22Rv1 (cell line): ENCODE results near the gene ALX3.
A peak's percentile ranks its signal among the peaks of the same experiment; 100 is the strongest.

Source experiments
- H3K27ac ChIP-seq: fragments of 450-650 bp; 2 replicates; pipeline ENCODE4 v1.5.1; 2017
- ZFX ChIP-seq: fragments of 450-650 bp; IDR thresholded peaks from 2 replicates; pipeline ENCODE4 v1.6.1; 2017; ENCODE audit warnings: antibody characterized with exemption, borderline replicate concordance
- TF ChIP-seq, protein P1 (sequence below): fragments of 450-650 bp; IDR thresholded peaks from 2 replicates; pipeline ENCODE4 v1.5.1; 2017; ENCODE audit warnings: mild to moderate bottlenecking

Gene ALX3

DNA sequence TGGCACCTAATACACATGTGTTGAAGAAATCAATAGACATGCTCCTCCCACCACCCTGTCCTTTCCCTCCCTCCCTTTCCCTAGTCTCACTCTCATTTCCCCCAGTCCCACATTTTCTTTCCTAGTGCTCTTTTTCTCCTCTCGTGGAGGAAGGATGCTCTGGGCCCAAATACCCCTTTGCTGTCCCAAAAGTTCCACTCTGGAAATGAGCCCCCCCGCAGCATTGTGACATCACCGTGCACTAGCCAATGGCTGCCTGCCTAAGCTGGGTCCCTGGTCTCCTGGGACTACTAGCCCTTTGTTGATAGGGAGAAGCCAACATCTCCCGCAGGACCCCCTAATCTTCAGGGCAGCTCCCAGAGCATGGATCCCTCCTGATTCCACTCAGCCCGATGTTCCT, 41.7 kb upstream of the ALX3 start, which contains the start of gene UBL4B:
Gene UBL4B, plus strand, starts transcription at position 301 of the 400 bp plus-strand sequence. Its CDS starts 92 bp downstream, at position 393.
- no peak for TF ChIP-seq ZFX
- TF ChIP-seq, protein P1, sequence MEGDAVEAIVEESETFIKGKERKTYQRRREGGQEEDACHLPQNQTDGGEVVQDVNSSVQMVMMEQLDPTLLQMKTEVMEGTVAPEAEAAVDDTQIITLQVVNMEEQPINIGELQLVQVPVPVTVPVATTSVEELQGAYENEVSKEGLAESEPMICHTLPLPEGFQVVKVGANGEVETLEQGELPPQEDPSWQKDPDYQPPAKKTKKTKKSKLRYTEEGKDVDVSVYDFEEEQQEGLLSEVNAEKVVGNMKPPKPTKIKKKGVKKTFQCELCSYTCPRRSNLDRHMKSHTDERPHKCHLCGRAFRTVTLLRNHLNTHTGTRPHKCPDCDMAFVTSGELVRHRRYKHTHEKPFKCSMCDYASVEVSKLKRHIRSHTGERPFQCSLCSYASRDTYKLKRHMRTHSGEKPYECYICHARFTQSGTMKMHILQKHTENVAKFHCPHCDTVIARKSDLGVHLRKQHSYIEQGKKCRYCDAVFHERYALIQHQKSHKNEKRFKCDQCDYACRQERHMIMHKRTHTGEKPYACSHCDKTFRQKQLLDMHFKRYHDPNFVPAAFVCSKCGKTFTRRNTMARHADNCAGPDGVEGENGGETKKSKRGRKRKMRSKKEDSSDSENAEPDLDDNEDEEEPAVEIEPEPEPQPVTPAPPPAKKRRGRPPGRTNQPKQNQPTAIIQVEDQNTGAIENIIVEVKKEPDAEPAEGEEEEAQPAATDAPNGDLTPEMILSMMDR, result no peak
- H3K27ac ChIP-seq, result no peak within 1 kb of the TSS

DNA sequence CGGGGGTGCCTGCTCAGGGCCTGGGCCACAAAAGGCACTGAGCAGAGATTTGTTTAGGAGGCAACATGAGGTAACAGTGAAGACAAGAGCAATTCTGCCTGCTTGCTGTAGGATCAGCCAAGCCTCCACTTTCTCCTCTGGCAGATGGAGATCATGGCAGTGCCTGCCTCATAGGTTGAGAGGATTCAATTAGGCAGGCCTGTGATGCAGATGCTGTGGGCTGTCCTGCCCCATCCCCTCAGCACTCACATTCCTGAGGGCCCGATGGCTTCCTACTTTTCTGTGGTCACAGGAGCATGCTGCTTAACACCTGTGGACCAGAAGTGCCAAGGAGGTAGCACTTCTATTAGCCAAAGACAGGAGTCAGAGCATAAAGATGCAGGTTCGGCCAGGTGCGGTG, 40.6 kb upstream of the ALX3 start:
- TF ChIP-seq ZFX, result no peak
- TF ChIP-seq, protein P1, result no peak
- H3K27ac ChIP-seq, result no peak overlapping the region

DNA sequence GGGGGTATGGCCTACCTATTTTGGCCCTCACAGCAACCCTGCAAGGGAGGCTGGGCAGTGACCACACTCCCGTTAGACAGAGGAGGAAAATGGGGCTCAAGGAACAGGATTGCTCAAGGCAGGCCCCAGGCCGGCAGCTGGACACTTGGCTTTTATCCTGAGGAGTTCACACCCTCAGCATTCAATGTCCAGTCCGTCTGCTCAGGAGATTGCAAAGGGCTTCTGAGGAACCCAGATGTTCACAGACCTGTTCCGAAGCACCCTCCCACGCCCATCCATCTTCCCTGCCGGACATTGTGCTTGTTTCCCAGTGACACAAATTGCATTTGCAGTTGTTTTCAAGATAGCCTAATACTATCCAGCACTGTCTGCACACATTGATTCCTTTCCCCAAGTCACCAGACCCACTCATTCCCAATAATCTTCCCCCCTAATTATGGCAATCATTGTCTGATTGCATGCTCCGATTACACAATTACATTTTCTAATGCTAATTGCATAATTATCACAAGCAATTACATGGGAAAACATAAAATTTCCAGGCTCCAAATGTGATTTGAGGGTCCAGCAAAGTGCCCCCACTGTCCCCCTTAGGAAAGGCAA, 37.5 kb upstream of the ALX3 start:
- TF ChIP-seq, protein P1, result no peak
- no peak for TF ChIP-seq ZFX
- H3K27ac ChIP-seq, result no peak overlapping the region

DNA sequence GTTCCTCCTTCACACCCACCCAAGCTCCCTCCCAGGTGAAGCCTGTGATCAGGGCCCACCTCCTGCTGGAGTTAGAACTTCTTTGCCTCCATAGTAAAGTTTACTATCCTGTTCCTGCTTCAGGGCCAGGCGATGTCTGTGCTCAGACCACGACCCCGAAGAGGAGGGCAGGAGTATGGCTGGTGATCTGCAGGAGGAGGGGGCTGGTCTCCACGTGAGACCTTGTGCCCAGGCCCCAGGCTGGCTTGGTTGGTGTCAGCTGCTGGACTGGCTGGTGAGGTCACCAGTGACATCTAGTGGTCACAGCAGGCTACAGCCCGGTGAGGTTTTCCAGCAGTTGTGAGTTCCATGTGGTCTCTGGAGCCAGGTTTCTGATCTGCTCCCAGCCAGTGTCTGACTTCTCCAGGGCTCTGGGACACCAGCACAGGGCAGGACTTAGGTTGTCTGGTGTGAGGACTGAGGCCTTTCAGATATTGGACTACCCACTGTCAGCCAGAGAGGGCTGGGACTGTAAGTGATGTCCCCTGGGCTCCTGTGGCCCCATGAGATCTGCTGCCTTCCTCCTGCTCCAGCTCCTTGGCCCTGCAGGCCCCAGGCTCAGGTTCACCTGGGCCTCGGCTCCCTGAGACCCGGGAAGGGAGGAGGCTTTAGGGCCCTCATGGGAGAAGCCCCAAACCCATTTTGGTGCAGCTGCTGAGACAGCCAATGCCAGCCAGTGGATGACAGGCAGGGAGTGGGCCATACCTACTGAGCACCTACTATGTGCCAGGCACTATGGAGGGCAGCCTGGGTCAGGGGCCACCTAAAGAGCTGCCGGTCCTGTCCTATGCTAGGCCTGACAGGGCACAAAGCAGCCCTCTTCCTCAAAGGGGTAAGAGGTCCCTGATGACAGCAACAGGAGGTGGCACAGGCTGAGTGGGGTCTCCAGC, 35.8 kb upstream of the ALX3 start:
- no peak overlapping the region for H3K27ac ChIP-seq
- no peak for TF ChIP-seq ZFX
- TF ChIP-seq, protein P1, result peak; percentile 95

- no peak overlapping the region for H3K27ac ChIP-seq
- TF ChIP-seq, protein P1, result no peak
- TF ChIP-seq ZFX, result no peak
Observed at GRCh38 chr1:110102081-110102480, 31.6 kb upstream of the ALX3 start.

- H3K27ac ChIP-seq, result no peak overlapping the region
- TF ChIP-seq ZFX, result no peak
- TF ChIP-seq, protein P1, result no peak
Observed at GRCh38 chr1:110100335-110100734, 29.9 kb upstream of the ALX3 start.
